ENCODE data around the gene SZRD1.

The SZRD1 gene

GRCh38 chr1:16441282-16441665 lies 74.2 kb downstream of the SZRD1 start:
- no peak for DNase-seq

GRCh38 chr1:16442265-16442664 lies 75.2 kb downstream of the SZRD1 start:
- DNase-seq = no peak

GRCh38 chr1:16442941-16443340 lies 75.9 kb downstream of the SZRD1 start:
- DNase-seq = no peak

- DNase-seq = no peak
These were observed 77.1 kb downstream of the SZRD1 start for GRCh38 chr1:16443975-16444770.

GRCh38 chr1:16445052-16445451 lies 78.0 kb downstream of the SZRD1 start:
- DNase-seq = no peak

- no peak for DNase-seq
These were observed 79.1 kb downstream of the SZRD1 start for GRCh38 chr1:16446116-16446515.

GRCh38 chr1:16447641-16448040 lies 80.6 kb downstream of the SZRD1 start:
- DNase-seq = no peak

Measured in NCI-H526 (cell line).